NCI-H748 (cell line): ENCODE measurements around the gene DESI1.
A peak's percentile ranks its signal among the peaks of the same experiment; 100 is the strongest.
"Not testable (repeated sequence)": the region's sequence is repeated elsewhere in the genome, so short reads cannot be mapped to it uniquely, and the experiment has no call there.

ENCODE experiments used
- DNase-seq: peaks from one replicate; lab custom pipeline; 2025; ENCODE audit not compliant: unreplicated experiment; lab: John Stamatoyannopoulos, UW

Gene DESI1

GRCh38 chr22:41620589-41621098 lies at the start of gene DESI1:
Gene DESI1, minus strand, starts transcription at chr22:41621043. Its CDS starts 204 bp downstream, at chr22:41620839.
- DNase-seq = peak; percentile 80

DNA sequence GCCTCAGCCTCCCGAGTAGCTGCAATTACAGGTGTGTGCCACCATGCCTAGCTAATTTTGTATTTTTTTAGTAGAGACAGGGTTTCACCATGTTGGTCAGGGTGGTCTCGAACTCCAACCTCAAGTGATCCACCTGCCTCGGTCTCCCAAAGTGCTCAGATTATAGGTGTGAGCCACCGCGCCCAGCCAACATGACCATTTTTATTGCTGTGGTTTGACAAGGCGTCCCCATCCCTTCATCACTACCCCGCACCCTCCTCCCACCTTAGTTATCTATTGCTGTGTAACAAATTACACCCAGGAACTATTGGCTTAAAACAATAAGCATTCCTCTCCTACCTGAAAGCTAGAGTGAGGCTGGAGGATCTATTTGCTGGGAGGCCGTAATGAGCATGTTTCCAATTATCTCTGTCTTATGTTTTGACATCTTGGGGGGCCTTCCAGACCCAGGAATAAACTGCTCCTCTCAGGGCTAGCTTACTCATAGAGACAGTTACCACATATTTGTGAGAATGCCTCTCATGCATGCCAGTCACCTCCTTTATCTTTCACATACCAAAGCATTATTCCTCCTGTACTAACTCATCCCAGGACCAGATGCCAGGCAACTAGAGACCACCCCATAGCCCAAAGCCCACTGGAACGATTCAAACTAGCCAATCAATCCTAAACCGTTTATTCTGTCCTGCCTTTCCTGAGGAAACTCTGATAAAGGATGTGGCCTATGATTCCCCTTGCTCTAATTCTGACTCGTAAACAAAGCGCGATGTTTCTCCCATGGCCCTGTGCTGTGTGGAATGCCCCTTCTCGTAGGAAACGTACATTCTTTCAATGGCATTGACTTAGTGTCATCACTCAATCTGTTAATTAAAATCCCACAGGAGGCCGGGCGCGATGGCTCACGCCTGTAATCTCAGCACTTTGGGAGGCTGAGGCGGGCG lies 48.4 kb upstream of the DESI1 start:
- no peak for DNase-seq

GRCh38 chr22:41664951-41665350 lies 44.1 kb upstream of the DESI1 start:
- no peak for DNase-seq

GRCh38 chr22:41664490-41664889 lies 43.6 kb upstream of the DESI1 start:
- no peak for DNase-seq

- DNase-seq = not testable (repeated sequence)
Observed at GRCh38 chr22:41663594-41663993, 42.8 kb upstream of the DESI1 start.

- DNase-seq = no peak
Observed at GRCh38 chr22:41661713-41662112, 40.9 kb upstream of the DESI1 start.

DNA sequence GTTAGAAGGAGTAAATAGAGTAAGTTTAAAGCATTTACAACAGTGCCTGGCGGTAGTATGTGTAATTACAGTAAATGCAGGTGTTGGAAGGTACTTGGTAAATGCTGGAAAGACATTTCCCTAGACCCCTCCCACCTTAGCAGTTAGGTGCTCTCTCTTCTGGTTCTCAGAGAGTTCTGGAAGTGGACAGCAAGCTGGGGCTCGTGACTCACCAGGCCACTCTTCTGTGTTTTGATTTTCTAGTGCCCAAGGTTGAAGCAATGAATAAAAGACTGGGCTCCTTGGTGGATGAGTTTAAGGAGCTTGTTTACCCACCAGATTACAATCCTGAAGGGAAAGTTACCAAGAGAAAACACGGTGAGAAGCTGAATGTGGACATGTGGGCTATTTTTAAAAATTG lies 40.2 kb upstream of the DESI1 start:
- DNase-seq = no peak

DNA sequence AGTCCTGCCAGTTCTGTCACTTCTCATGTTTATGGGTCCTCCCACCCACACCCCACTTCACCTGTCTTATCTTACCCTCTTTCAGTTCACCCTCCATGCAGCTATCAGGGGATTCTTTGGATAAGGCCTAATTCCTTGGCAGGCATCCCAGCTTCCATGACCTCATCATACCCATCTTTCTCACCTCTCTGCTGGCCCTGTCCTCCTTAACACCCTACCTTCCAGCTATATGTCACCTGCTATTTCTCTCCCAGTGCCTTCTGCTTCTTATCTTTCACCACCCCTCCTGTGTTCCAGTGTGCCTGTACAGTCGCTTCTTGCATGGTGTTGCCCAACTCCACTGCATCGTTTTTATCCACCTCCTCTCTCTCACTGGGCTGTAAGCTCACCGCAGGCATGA lies 39.6 kb upstream of the DESI1 start:
- no peak for DNase-seq

GRCh38 chr22:41659941-41660340 lies 39.1 kb upstream of the DESI1 start:
- no peak for DNase-seq

GRCh38 chr22:41658869-41659268 lies 38.0 kb upstream of the DESI1 start:
- DNase-seq = no peak

GRCh38 chr22:41657709-41658108 lies 36.9 kb upstream of the DESI1 start:
- no peak for DNase-seq

DNA sequence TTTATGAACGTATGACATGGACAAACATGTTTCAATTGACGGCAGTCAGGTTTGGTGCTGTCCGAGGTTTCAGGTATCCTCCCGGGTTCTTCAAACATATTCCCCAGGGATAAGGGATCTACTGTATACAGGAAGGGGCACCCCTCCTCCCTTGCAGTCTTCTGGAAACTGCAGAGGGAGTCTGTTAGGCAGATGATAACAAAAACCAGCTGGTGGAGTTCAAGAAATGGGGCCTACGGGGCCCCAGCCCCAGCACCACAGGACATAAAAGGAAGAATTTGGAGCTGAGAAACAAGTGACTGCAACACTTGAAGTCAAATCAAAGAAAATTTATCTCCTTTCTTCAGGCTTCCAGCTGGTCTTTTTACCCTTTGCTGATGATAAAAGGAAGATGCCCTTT lies 35.7 kb upstream of the DESI1 start:
- no peak for DNase-seq

DNA sequence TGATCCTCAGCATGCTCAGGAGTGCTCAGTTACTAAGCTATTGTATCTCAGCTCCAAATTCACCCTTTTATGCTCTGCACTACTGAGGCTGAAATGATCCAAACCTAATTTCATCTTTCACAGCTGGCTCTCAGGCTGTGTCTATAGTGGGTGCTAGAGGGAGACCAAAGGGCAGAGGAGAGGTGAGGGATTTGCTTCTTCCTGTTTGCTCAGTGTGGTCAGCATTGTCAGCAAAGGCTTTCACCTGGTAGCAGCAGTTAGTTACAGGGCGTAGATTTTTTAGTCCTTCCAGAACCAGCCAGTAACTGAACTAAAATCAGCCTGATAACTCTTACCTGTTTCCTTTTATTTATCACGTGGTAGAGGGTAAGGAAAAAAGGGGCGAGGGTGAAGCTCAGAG lies 33.5 kb upstream of the DESI1 start:
- DNase-seq = no peak

DNA sequence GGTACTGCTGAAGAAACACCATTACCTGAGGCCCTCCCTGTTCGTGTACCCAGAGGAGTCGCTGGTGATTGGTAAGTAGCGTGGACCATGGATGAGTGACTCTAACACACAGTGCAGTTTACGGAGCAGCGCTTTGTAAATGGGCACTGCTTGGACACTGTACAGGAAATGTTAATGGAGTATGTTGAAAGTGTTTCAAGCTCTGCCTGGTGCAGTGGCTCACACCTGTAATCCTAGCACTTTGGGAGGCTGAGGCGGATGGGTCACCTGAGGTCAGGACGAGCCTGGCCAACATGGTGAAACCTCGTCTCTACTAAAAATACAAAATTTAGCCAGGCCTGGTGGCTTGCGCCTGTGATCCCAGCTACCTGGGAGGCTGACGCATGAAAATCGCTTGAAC lies 30.0 kb upstream of the DESI1 start:
- no peak for DNase-seq

GRCh38 chr22:41650229-41650628 lies 29.4 kb upstream of the DESI1 start:
- DNase-seq = no peak

DNA sequence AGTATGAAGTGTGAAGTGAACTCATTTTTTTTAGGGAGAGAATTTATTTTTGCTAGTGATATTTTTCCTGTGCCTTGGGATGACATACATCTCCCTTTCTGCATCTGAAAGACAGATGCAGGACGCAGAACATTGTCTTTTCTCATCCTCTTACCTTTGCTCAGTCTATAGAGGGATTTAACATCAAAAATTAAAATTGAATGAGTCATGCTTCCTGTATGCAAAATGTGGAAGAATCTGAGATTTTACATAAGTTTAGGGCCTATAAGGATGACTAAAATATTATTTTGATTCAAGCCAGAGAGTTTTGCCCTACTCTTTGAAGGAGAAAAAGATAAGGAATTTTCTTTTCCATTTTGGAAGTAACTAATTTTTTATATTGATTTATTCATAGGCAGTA lies 27.6 kb upstream of the DESI1 start:
- no peak for DNase-seq

DNA sequence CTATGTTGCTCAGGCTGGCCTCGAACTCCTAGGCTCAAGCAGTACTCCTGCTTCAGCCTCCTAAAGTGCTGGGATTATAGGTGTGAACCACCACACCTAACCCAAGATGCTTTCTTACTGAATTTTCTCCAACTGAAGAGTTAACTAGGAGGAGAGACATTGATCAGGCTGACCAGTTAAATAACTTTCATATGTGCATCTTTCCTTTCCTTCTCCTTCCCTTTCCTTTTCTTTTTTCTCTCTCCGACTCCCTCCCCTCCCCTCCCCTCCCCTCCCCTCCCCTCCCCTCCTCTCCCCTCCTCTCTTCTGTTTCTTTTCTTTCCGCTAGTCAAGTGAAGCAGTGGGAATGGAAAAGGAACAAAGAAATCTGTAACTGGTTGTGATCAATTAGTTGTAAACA lies 26.9 kb upstream of the DESI1 start:
- DNase-seq = no peak

- DNase-seq = no peak
Observed at GRCh38 chr22:41642331-41643110, 21.7 kb upstream of the DESI1 start.

- DNase-seq = no peak
Observed at GRCh38 chr22:41641854-41642253, 21.0 kb upstream of the DESI1 start.

DNA sequence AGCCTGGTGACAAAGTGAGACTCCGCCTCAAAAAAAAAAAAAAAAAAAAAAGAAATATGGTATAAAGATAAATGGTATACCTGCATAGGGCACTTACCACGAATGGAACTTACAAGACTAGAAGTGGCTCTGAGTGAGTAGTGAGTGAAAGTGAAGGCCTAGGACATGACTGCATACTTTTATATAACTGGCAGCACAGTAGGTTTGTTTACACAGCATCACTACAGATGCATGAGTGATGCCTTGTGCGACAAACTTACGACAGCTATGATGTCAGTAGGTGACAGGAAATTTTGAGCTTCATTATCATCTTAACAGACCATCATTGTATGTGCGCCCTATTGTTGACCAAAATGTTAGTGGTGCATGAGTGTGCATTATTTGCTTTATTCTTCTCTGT lies 17.9 kb upstream of the DESI1 start:
- DNase-seq = no peak

GRCh38 chr22:41638124-41638523 lies 17.3 kb upstream of the DESI1 start:
- no peak for DNase-seq

DNA sequence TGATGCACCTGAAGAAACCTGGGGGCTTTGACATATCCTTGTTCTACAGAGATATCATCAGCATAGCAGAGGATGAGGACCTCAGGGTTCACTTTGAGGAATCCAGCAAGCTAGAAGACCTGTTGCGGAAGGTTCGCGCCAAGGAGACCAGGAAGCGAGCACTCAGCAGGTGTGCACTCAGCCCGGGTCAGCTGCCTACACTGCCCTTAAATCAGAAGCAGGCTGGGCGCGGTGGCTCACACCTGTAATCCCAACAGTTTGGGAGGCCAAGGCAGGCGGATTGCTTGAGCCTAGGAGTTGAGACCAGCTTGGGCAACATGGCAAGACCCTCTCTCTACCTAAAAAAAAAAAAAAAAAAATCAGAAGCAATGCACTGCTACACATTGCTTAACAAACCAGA lies 16.8 kb upstream of the DESI1 start:
- DNase-seq = not testable (repeated sequence)
